Endothelial cell of umbilical vein (primary cell): Measurements from ENCODE around the gene FCER2. TPM values are rescaled to one million over a fixed set of nuclear protein-coding genes. Genes with fewer than 3 reads are reported as not detected.

Experiments used
- BruUV-seq: library from RNA; stranded (reverse); fragments of 400-500 nt; replicated peaks from 2 replicates; lab custom pipeline; 2021; lab: Mats Ljungman, UMichigan
- CTCF ChIA-PET: fragments of 300-600, 350-600 bp; sonication (Branson Sonifier 250); formaldehyde crosslinking; loops from one replicate; lab custom pipeline; 2021; ENCODE audit warnings: antibody characterized with exemption, inconsistent platforms; lab: Charles Lee
- POLR2A ChIA-PET: fragments of 300-600, 350-600 bp; sonication (Branson Sonifier 250); formaldehyde crosslinking; loops from one replicate; lab custom pipeline; 2021; ENCODE audit warnings: antibody characterized with exemption, inconsistent platforms; lab: Charles Lee
- DNase-seq: peaks from one replicate; pipeline ENCODE4 v3.0.0-alpha.2; 2011; ENCODE audit warnings: low read depth, low spot score
- FAIRE-seq: peaks from 2 replicates; lab custom pipeline; 2011; peaks lifted over from hg19 to GRCh38; lab: Jason Lieb, UNC
- H2AFZ ChIP-seq: 2 replicates; pipeline ENCODE4 v1.6.0; 2012; ENCODE audit warnings: low read depth, low read length, control low read depth, inconsistent platforms
- H3K27ac ChIP-seq: 2 replicates; pipeline ENCODE4 v1.5.1; 2011; ENCODE audit warnings: low read depth, mild to moderate bottlenecking, control low read depth, low read length, moderate library complexity; ENCODE audit not compliant: insufficient read depth
- H3K27me3 ChIP-seq, 2 experiments: 2 replicates each; pipeline versions ENCODE4 v1.6.0 to v1.6.1; 2011; ENCODE audit warnings: low read length in 2 of 2, mixed read lengths in 1 of 2; ENCODE audit not compliant: control insufficient read depth in 2 of 2, insufficient read depth in 2 of 2
- H3K36me3 ChIP-seq, 2 experiments: 2 replicates in 1 of 2; 3 replicates in 1 of 2; pipeline ENCODE4 v1.5.1; 2011; ENCODE audit warnings: low read length in 2 of 2, mild to moderate bottlenecking in 1 of 2, moderate library complexity in 1 of 2; ENCODE audit not compliant: control insufficient read depth in 2 of 2, insufficient read depth in 2 of 2; ENCODE audit errors: extremely low read depth in 1 of 2
- H3K4me1 ChIP-seq: 3 replicates; pipeline ENCODE4 v1.5.1; 2011; ENCODE audit warnings: mild to moderate bottlenecking, low read length; ENCODE audit not compliant: control insufficient read depth, insufficient read depth; ENCODE audit errors: extremely low read depth
- H3K4me2 ChIP-seq: 2 replicates; pipeline ENCODE4 v1.6.1; 2011; ENCODE audit warnings: low read length, control low read depth, mixed read lengths; ENCODE audit not compliant: insufficient read depth
- H3K4me3 ChIP-seq, 3 experiments: fragments of 200-600 bp in 1 of 3; sonication (generic), shearing (Covaris generic) in 1 of 3; replicated peaks in 1 of 3; 2 replicates each; pipeline ENCODE4 v1.5.1; 2011 to 2016; ENCODE audit warnings: control low read depth in 3 of 3, low read length in 3 of 3, mild to moderate bottlenecking in 2 of 3, inconsistent platforms in 1 of 3, low read depth in 1 of 3, moderate library complexity in 1 of 3; ENCODE audit not compliant: insufficient read depth in 1 of 3
- H3K79me2 ChIP-seq: 2 replicates; pipeline ENCODE4 v1.6.0; 2012; ENCODE audit warnings: low read length, inconsistent platforms; ENCODE audit not compliant: control insufficient read depth, insufficient read depth
- H3K9ac ChIP-seq: replicated peaks from 2 replicates; pipeline ENCODE3; 2011; ENCODE audit warnings: low read length, control low read depth; ENCODE audit not compliant: insufficient read depth; ENCODE audit errors: extremely low read depth
- H3K9me1 ChIP-seq: replicated peaks from 3 replicates; pipeline ENCODE4 v1.6.0; 2011; ENCODE audit warnings: mild to moderate bottlenecking, low read length; ENCODE audit not compliant: control insufficient read depth, insufficient read depth; ENCODE audit errors: extremely low read depth
- H3K9me3 ChIP-seq: replicated peaks from 2 replicates; pipeline ENCODE4 v1.5.1; 2012; ENCODE audit warnings: low read length, inconsistent platforms; ENCODE audit not compliant: control insufficient read depth, insufficient read depth
- H4K20me1 ChIP-seq: replicated peaks from 2 replicates; pipeline ENCODE3; 2011; ENCODE audit warnings: mild to moderate bottlenecking, low read length; ENCODE audit not compliant: control insufficient read depth, insufficient read depth; ENCODE audit errors: extremely low read depth
- EZH2 ChIP-seq: IDR thresholded peaks from 2 replicates; pipeline ENCODE4 v1.6.1; 2012; ENCODE audit warnings: borderline replicate concordance, low read depth, mild to moderate bottlenecking, moderate library complexity, low read length, inconsistent platforms; ENCODE audit not compliant: severe bottlenecking
- FOS ChIP-seq: IDR thresholded peaks from 2 replicates; pipeline ENCODE4 v1.6.1; 2011; ENCODE audit warnings: mild to moderate bottlenecking, low read length, moderate library complexity, borderline replicate concordance; ENCODE audit not compliant: insufficient read depth
- GATA2 ChIP-seq: IDR thresholded peaks from 2 replicates; pipeline ENCODE4 v1.7.0; 2011; ENCODE audit warnings: low read depth, mild to moderate bottlenecking, moderate library complexity, mixed read lengths, low read length; ENCODE audit not compliant: insufficient read length, insufficient read depth
- JUN ChIP-seq: IDR thresholded peaks from 2 replicates; pipeline ENCODE4 v1.6.1; 2011; ENCODE audit warnings: borderline replicate concordance, low read depth; ENCODE audit not compliant: insufficient read length, insufficient read depth
- MYC ChIP-seq: IDR thresholded peaks from one replicate; pipeline ENCODE4 v1.6.1; 2011; ENCODE audit warnings: mild to moderate bottlenecking, low read depth, low read length
- POLR2A ChIP-seq: IDR thresholded peaks from 2 replicates; pipeline ENCODE4 v1.6.1; 2012; ENCODE audit warnings: low read depth, mild to moderate bottlenecking, control low read depth, low read length
- POLR2AphosphoS5 ChIP-seq: IDR thresholded peaks from 2 replicates; pipeline ENCODE4 v1.6.1; 2012; ENCODE audit warnings: low read depth, mild to moderate bottlenecking, control low read depth, low read length, moderate library complexity; ENCODE audit not compliant: insufficient read depth
- dilution Hi-C: fragments of 300-500 bp; cut with MboI; formaldehyde crosslinking; loops from one replicate; pipeline ENCODE4 v1.15.0; 2019; ENCODE audit warnings: low sequenced_read_pairs; ENCODE audit not compliant: extremely low pct_ligation_motif_present
- intact Hi-C: fragments of 100-400 bp; cut with micrococcal nuclease; formaldehyde crosslinking; loops from one replicate; pipeline ENCODE4 v1.10.0; 2022
- polyA plus RNA-seq, 4 experiments: library from polyadenylated mRNA; depleted of rRNA in 3 of 4; stranded (reverse) in 3 of 4; unstranded in 1 of 4; fragments of >200 nt; gene quantifications; 2 replicates each; pipeline versions ENCODE4 v1.2.1 to v1.2.3, GENCODE V29; 2011 to 2012; ENCODE audit warnings: missing spikeins in 1 of 4
- total RNA-seq: library from RNA; stranded (reverse); gene quantifications from 2 replicates; pipeline ENCODE4 v1.2.3, GENCODE V29; 2021
- TF ChIP-seq, protein P1 (sequence below), 2 donors: IDR thresholded peaks; 1 replicate in 1 of 2; 2 replicates in 1 of 2; pipeline ENCODE4 v1.5.1; 2011; ENCODE audit warnings: low read length in 2 of 2, mild to moderate bottlenecking in 2 of 2, moderate library complexity in 2 of 2, control low read depth in 1 of 2, inconsistent platforms in 1 of 2, low read depth in 1 of 2; ENCODE audit not compliant: insufficient read depth in 1 of 2; ENCODE audit errors: extremely low read depth in 1 of 2
- TF ChIP-seq, protein P2 (sequence below): IDR thresholded peaks from 2 replicates; pipeline ENCODE4 v1.6.1; 2011; ENCODE audit not compliant: insufficient read depth, insufficient read length

FCER2 gene
- total and polyA plus RNA-seq, 2 donors (not counting 3 experiments of a cell fraction or from before 2014, with no cell fraction given) = not detected

DNA sequence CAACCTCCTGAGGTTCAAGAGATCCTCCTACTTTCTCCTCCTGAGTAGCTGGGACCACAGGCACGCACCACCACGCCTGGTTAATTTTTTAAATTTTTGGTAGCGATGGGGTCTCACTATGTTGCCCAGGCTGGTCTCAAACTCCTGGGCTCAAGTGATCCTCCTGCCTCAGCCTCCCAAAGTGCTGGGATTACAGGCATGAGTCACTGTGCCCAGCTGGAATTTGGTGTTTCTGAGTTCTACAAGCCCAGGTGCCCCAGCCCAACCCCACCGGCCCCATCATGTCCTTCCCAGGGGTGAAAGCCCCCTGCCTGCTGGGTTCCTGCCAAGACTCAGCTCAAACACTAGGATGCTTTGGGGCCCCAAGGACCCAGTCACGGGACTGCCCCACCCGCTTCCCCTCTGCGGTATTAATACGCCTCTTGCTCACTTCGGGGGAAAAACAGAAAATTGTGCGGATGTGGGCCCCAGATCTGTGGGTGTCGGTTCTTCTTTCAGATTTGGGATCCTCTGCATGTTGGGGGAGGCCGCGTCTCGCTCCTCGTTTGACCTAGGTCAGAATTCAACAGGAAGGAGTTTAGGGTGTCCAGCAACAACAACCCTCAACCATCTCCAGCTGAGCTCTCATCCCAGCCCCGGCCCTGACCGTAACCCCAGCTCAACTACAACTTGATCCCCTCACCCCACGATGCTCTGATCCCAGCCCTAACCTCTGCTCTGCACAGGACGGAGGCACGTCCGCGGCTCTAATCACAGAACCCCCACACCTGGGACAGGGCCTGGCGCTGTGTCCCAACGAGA lies 3.7 kb upstream of the FCER2 start:
- Histone ChIP-seq H3K4me1 (no peaks in the 10 kb centered on the region), H3K4me3 (no peak overlapping the region), H3K27ac (no peak overlapping the region), H3K9ac (no peak overlapping the region), H2AFZ (no peak overlapping the region), H3K36me3 (no peaks in the 10 kb centered on the region), H3K79me2 (no peaks in the 10 kb centered on the region), H3K9me3 (no peaks in the 10 kb centered on the region), H3K27me3 (no peaks in the 10 kb centered on the region), H4K20me1 (no peaks in the 10 kb centered on the region), H3K4me2 (no peak overlapping the region), H3K9me1 (no peaks in the 10 kb centered on the region)
- ChIA-PET POLR2A (no interaction called here), CTCF (no interaction called here)
- dilution Hi-C loops = no loop called here
- no peak for FAIRE-seq
- BruUV-seq = no TSS peak
- DNase-seq = no peak
- intact Hi-C loops = no loop called here
- TF ChIP-seq POLR2A = no peak
- no peak for TF ChIP-seq JUN
- TF ChIP-seq MYC = no peak
- TF ChIP-seq FOS = no peak

DNA sequence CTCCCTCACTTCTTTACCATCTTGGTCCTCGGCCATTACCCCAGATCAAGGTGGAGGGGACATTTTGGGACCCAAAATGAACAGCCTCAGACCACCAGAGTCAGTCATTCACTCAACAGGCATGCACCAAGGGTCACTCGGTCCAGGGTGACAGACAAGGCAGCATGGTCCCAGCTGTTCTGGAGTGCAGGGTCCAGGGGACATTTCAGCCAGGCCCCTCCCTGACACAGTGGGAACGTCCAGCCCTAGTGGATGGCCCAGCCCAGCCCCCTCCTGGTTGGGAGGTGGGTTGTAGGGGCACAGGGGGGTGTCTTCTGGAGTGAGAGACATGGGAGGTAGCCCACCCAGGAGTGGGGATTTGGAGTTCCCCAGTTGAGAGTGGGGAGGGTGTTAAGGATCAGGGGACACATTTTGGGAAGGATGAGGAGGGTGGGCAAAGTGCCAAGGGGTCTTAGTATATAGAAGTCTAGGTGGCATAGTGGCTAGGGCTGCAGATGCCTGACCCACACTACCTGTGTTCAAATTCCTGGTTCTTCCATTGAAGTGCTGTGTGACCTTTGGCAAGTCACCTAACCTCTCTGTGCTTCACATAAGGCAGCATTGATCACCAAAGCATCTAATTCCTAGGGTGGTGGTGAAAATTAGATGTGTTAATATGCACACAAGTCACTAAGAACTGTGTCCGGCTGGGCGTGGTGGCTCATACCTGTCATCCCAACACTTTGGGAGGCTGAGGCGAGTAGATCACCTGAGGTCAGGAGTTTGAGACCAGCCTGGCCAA lies 2.5 kb upstream of the FCER2 start:
- H3K27me3 ChIP-seq = no peaks in the 10 kb centered on the region

More for the DNA sequence above, 2.5 kb upstream of the FCER2 start:
- FAIRE-seq (no peak), DNase-seq (no peak)
- H3K4me3 ChIP-seq = no peak overlapping the region
- H3K36me3 ChIP-seq = no peaks in the 10 kb centered on the region
- H2AFZ ChIP-seq = no peak overlapping the region
- no peaks in the 10 kb centered on the region for H3K4me1 ChIP-seq
- H3K27ac ChIP-seq = no peak overlapping the region
- dilution Hi-C loops (no loop called here), intact Hi-C loops (no loop called here)
- no peak overlapping the region for H3K4me2 ChIP-seq
- no TSS peak for BruUV-seq
- TF ChIP-seq FOS (no peak), GATA2 (no peak), POLR2A (no peak), MYC (no peak), JUN (no peak), EZH2 (no peak), POLR2AphosphoS5 (no peak)
- TF ChIP-seq, protein P1, sequence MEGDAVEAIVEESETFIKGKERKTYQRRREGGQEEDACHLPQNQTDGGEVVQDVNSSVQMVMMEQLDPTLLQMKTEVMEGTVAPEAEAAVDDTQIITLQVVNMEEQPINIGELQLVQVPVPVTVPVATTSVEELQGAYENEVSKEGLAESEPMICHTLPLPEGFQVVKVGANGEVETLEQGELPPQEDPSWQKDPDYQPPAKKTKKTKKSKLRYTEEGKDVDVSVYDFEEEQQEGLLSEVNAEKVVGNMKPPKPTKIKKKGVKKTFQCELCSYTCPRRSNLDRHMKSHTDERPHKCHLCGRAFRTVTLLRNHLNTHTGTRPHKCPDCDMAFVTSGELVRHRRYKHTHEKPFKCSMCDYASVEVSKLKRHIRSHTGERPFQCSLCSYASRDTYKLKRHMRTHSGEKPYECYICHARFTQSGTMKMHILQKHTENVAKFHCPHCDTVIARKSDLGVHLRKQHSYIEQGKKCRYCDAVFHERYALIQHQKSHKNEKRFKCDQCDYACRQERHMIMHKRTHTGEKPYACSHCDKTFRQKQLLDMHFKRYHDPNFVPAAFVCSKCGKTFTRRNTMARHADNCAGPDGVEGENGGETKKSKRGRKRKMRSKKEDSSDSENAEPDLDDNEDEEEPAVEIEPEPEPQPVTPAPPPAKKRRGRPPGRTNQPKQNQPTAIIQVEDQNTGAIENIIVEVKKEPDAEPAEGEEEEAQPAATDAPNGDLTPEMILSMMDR (IDR thresholded peaks at IDR 0.05; ENCODE audit: extremely low read depth in 1 of 2, insufficient read depth in 1 of 2, low read depth in 1 of 2, low read length in 2 of 2) = no peak
- TF ChIP-seq, protein P2, sequence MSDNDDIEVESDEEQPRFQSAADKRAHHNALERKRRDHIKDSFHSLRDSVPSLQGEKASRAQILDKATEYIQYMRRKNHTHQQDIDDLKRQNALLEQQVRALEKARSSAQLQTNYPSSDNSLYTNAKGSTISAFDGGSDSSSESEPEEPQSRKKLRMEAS = no peak
- no peaks in the 10 kb centered on the region for H4K20me1 ChIP-seq
- ChIA-PET CTCF (no interaction called here), POLR2A (no interaction called here)
- H3K9me3 ChIP-seq = no peaks in the 10 kb centered on the region
- H3K9ac ChIP-seq = no peak overlapping the region
- H3K9me1 ChIP-seq = no peaks in the 10 kb centered on the region
- no peaks in the 10 kb centered on the region for H3K79me2 ChIP-seq
